Endothelial cell of umbilical vein (primary cell): ENCODE measurements around the gene CAPG. TPM values are rescaled to one million over a fixed set of nuclear protein-coding genes. Genes with fewer than 3 reads are reported as not detected.

Experiments
- BruUV-seq: library from RNA; stranded (reverse); fragments of 400-500 nt; replicated peaks from 2 replicates; lab custom pipeline; 2021; lab: Mats Ljungman, UMichigan
- CTCF ChIA-PET: fragments of 300-600, 350-600 bp; sonication (Branson Sonifier 250); formaldehyde crosslinking; loops from one replicate; lab custom pipeline; 2021; ENCODE audit warnings: antibody characterized with exemption, inconsistent platforms; lab: Charles Lee
- POLR2A ChIA-PET: fragments of 300-600, 350-600 bp; sonication (Branson Sonifier 250); formaldehyde crosslinking; loops from one replicate; lab custom pipeline; 2021; ENCODE audit warnings: antibody characterized with exemption, inconsistent platforms; lab: Charles Lee
- DNase-seq: peaks from one replicate; pipeline ENCODE4 v3.0.0-alpha.2; 2011; ENCODE audit warnings: low read depth, low spot score
- FAIRE-seq: peaks from 2 replicates; lab custom pipeline; 2011; peaks lifted over from hg19 to GRCh38; lab: Jason Lieb, UNC
- H2AFZ ChIP-seq: 2 replicates; pipeline ENCODE4 v1.6.0; 2012; ENCODE audit warnings: low read depth, low read length, control low read depth, inconsistent platforms
- H3K27ac ChIP-seq: 2 replicates; pipeline ENCODE4 v1.5.1; 2011; ENCODE audit warnings: low read depth, mild to moderate bottlenecking, control low read depth, low read length, moderate library complexity; ENCODE audit not compliant: insufficient read depth
- H3K27me3 ChIP-seq, 2 experiments: 2 replicates each; pipeline versions ENCODE4 v1.6.0 to v1.6.1; 2011; ENCODE audit warnings: low read length in 2 of 2, mixed read lengths in 1 of 2; ENCODE audit not compliant: control insufficient read depth in 2 of 2, insufficient read depth in 2 of 2
- H3K36me3 ChIP-seq, 2 experiments: 2 replicates in 1 of 2; 3 replicates in 1 of 2; pipeline ENCODE4 v1.5.1; 2011; ENCODE audit warnings: low read length in 2 of 2, mild to moderate bottlenecking in 1 of 2, moderate library complexity in 1 of 2; ENCODE audit not compliant: control insufficient read depth in 2 of 2, insufficient read depth in 2 of 2; ENCODE audit errors: extremely low read depth in 1 of 2
- H3K4me1 ChIP-seq: 3 replicates; pipeline ENCODE4 v1.5.1; 2011; ENCODE audit warnings: mild to moderate bottlenecking, low read length; ENCODE audit not compliant: control insufficient read depth, insufficient read depth; ENCODE audit errors: extremely low read depth
- H3K4me2 ChIP-seq: 2 replicates; pipeline ENCODE4 v1.6.1; 2011; ENCODE audit warnings: low read length, control low read depth, mixed read lengths; ENCODE audit not compliant: insufficient read depth
- H3K4me3 ChIP-seq, 3 experiments: fragments of 200-600 bp in 1 of 3; sonication (generic), shearing (Covaris generic) in 1 of 3; replicated peaks in 1 of 3; 2 replicates each; pipeline ENCODE4 v1.5.1; 2011 to 2016; ENCODE audit warnings: control low read depth in 3 of 3, low read length in 3 of 3, mild to moderate bottlenecking in 2 of 3, inconsistent platforms in 1 of 3, low read depth in 1 of 3, moderate library complexity in 1 of 3; ENCODE audit not compliant: insufficient read depth in 1 of 3
- H3K79me2 ChIP-seq: 2 replicates; pipeline ENCODE4 v1.6.0; 2012; ENCODE audit warnings: low read length, inconsistent platforms; ENCODE audit not compliant: control insufficient read depth, insufficient read depth
- H3K9ac ChIP-seq: replicated peaks from 2 replicates; pipeline ENCODE3; 2011; ENCODE audit warnings: low read length, control low read depth; ENCODE audit not compliant: insufficient read depth; ENCODE audit errors: extremely low read depth
- H3K9me1 ChIP-seq: replicated peaks from 3 replicates; pipeline ENCODE4 v1.6.0; 2011; ENCODE audit warnings: mild to moderate bottlenecking, low read length; ENCODE audit not compliant: control insufficient read depth, insufficient read depth; ENCODE audit errors: extremely low read depth
- H3K9me3 ChIP-seq: replicated peaks from 2 replicates; pipeline ENCODE4 v1.5.1; 2012; ENCODE audit warnings: low read length, inconsistent platforms; ENCODE audit not compliant: control insufficient read depth, insufficient read depth
- H4K20me1 ChIP-seq: replicated peaks from 2 replicates; pipeline ENCODE3; 2011; ENCODE audit warnings: mild to moderate bottlenecking, low read length; ENCODE audit not compliant: control insufficient read depth, insufficient read depth; ENCODE audit errors: extremely low read depth
- EZH2 ChIP-seq: IDR thresholded peaks from 2 replicates; pipeline ENCODE4 v1.6.1; 2012; ENCODE audit warnings: borderline replicate concordance, low read depth, mild to moderate bottlenecking, moderate library complexity, low read length, inconsistent platforms; ENCODE audit not compliant: severe bottlenecking
- FOS ChIP-seq: IDR thresholded peaks from 2 replicates; pipeline ENCODE4 v1.6.1; 2011; ENCODE audit warnings: mild to moderate bottlenecking, low read length, moderate library complexity, borderline replicate concordance; ENCODE audit not compliant: insufficient read depth
- GATA2 ChIP-seq: IDR thresholded peaks from 2 replicates; pipeline ENCODE4 v1.7.0; 2011; ENCODE audit warnings: low read depth, mild to moderate bottlenecking, moderate library complexity, mixed read lengths, low read length; ENCODE audit not compliant: insufficient read length, insufficient read depth
- JUN ChIP-seq: IDR thresholded peaks from 2 replicates; pipeline ENCODE4 v1.6.1; 2011; ENCODE audit warnings: borderline replicate concordance, low read depth; ENCODE audit not compliant: insufficient read length, insufficient read depth
- MYC ChIP-seq: IDR thresholded peaks from one replicate; pipeline ENCODE4 v1.6.1; 2011; ENCODE audit warnings: mild to moderate bottlenecking, low read depth, low read length
- POLR2A ChIP-seq: IDR thresholded peaks from 2 replicates; pipeline ENCODE4 v1.6.1; 2012; ENCODE audit warnings: low read depth, mild to moderate bottlenecking, control low read depth, low read length
- POLR2AphosphoS5 ChIP-seq: IDR thresholded peaks from 2 replicates; pipeline ENCODE4 v1.6.1; 2012; ENCODE audit warnings: low read depth, mild to moderate bottlenecking, control low read depth, low read length, moderate library complexity; ENCODE audit not compliant: insufficient read depth
- dilution Hi-C: fragments of 300-500 bp; cut with MboI; formaldehyde crosslinking; loops from one replicate; pipeline ENCODE4 v1.15.0; 2019; ENCODE audit warnings: low sequenced_read_pairs; ENCODE audit not compliant: extremely low pct_ligation_motif_present
- intact Hi-C: fragments of 100-400 bp; cut with micrococcal nuclease; formaldehyde crosslinking; loops from one replicate; pipeline ENCODE4 v1.10.0; 2022
- polyA plus RNA-seq, 4 experiments: library from polyadenylated mRNA; depleted of rRNA in 3 of 4; stranded (reverse) in 3 of 4; unstranded in 1 of 4; fragments of >200 nt; gene quantifications; 2 replicates each; pipeline versions ENCODE4 v1.2.1 to v1.2.3, GENCODE V29; 2011 to 2012; ENCODE audit warnings: missing spikeins in 1 of 4
- total RNA-seq: library from RNA; stranded (reverse); gene quantifications from 2 replicates; pipeline ENCODE4 v1.2.3, GENCODE V29; 2021
- TF ChIP-seq, protein P1 (sequence below), 2 donors: IDR thresholded peaks; 1 replicate in 1 of 2; 2 replicates in 1 of 2; pipeline ENCODE4 v1.5.1; 2011; ENCODE audit warnings: low read length in 2 of 2, mild to moderate bottlenecking in 2 of 2, moderate library complexity in 2 of 2, control low read depth in 1 of 2, inconsistent platforms in 1 of 2, low read depth in 1 of 2; ENCODE audit not compliant: insufficient read depth in 1 of 2; ENCODE audit errors: extremely low read depth in 1 of 2
- TF ChIP-seq, protein P2 (sequence below): IDR thresholded peaks from 2 replicates; pipeline ENCODE4 v1.6.1; 2011; ENCODE audit not compliant: insufficient read depth, insufficient read length

The CAPG gene
- total and polyA plus RNA-seq, 2 donors (not counting 3 experiments of a cell fraction or from before 2014, with no cell fraction given), result 107 to 115 TPM

DNA sequence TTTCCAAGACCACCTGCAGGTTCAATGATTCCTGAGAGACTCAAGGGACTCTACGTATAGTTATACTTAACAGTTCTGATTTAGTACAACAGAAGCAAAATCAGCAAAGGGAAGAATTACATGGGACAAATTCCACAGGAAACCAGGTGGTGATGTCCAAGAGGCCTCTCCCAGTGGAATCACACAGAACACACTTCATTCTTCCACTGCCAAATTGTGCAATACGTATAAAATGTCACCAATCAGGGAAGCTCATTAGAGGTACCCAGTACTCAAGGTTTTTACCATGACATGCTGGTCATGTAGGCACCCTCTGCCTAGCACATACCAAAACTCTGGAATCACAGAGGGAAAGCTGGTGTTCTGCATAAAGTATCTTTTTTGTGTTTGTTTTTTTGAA lies 22.4 kb downstream of the CAPG start:
- FAIRE-seq, result no peak
- dilution Hi-C loops, result no loop called here
- BruUV-seq, result no TSS peak
- H3K79me2 ChIP-seq, result no peaks in the 10 kb centered on the region
- ChIA-PET POLR2A (no interaction called here), CTCF (interaction anchor here (1.5 to 7.2 kb wide), 2 partner anchors 163 to 164 kb away, joined by 3 to 99 read pairs; no protein-coding TSS in a partner anchor)
- H3K4me1 ChIP-seq, result no peaks in the 10 kb centered on the region
- H3K9ac ChIP-seq, result no peak overlapping the region
- H3K9me1 ChIP-seq, result no peaks in the 10 kb centered on the region
- H4K20me1 ChIP-seq, result no peaks in the 10 kb centered on the region
- H3K36me3 ChIP-seq, result peaks cover 3 to 11% of the 10 kb centered on the region in 2 experiments
- no peak overlapping the region for H2AFZ ChIP-seq
- no peak overlapping the region for H3K27ac ChIP-seq
- TF ChIP-seq EZH2 (no peak), POLR2AphosphoS5 (no peak), JUN (no peak), GATA2 (no peak), POLR2A (no peak), MYC (no peak), FOS (no peak)
- TF ChIP-seq, protein P1, sequence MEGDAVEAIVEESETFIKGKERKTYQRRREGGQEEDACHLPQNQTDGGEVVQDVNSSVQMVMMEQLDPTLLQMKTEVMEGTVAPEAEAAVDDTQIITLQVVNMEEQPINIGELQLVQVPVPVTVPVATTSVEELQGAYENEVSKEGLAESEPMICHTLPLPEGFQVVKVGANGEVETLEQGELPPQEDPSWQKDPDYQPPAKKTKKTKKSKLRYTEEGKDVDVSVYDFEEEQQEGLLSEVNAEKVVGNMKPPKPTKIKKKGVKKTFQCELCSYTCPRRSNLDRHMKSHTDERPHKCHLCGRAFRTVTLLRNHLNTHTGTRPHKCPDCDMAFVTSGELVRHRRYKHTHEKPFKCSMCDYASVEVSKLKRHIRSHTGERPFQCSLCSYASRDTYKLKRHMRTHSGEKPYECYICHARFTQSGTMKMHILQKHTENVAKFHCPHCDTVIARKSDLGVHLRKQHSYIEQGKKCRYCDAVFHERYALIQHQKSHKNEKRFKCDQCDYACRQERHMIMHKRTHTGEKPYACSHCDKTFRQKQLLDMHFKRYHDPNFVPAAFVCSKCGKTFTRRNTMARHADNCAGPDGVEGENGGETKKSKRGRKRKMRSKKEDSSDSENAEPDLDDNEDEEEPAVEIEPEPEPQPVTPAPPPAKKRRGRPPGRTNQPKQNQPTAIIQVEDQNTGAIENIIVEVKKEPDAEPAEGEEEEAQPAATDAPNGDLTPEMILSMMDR (IDR thresholded peaks at IDR 0.05; ENCODE audit: extremely low read depth in 1 of 2, insufficient read depth in 1 of 2, low read depth in 1 of 2, low read length in 2 of 2), result no peak
- TF ChIP-seq, protein P2, sequence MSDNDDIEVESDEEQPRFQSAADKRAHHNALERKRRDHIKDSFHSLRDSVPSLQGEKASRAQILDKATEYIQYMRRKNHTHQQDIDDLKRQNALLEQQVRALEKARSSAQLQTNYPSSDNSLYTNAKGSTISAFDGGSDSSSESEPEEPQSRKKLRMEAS, result no peak
- H3K4me3 ChIP-seq, result no peak overlapping the region
- H3K9me3 ChIP-seq, result no peaks in the 10 kb centered on the region
- DNase-seq, result no peak
- H3K27me3 ChIP-seq, result no peaks in the 10 kb centered on the region
- no peak overlapping the region for H3K4me2 ChIP-seq
- intact Hi-C loops, result no loop called here
